GM21367 (cell line): ENCODE results near the gene TEC.
A peak's percentile ranks its signal among the peaks of the same experiment; 100 is the strongest.
"Not testable (repeated sequence)": the region's sequence is repeated elsewhere in the genome, so short reads cannot be mapped to it uniquely, and the experiment has no call there.

Experiments used
- ATAC-seq: cut with Tn5 transposase; IDR thresholded peaks from one replicate; pipeline ENCODE4 v1.9.1; 2021; ENCODE audit not compliant: unreplicated experiment

The TEC gene

GRCh38 chr4:48169636-48170035 is 100.0 kb downstream of the TEC start:
- ATAC-seq = no peak

GRCh38 chr4:48167538-48168263 is 101.9 kb downstream of the TEC start:
- ATAC-seq = no peak

- not testable (repeated sequence) for ATAC-seq
These were observed 105.1 kb downstream of the TEC start for GRCh38 chr4:48164561-48164960.

GRCh38 chr4:48163746-48164145 is 105.9 kb downstream of the TEC start:
- ATAC-seq = no peak

GRCh38 chr4:48162162-48162561 is 107.5 kb downstream of the TEC start:
- ATAC-seq = no peak

GRCh38 chr4:48157271-48157670 is 112.4 kb downstream of the TEC start:
- ATAC-seq = no peak

GRCh38 chr4:48156423-48156822 is 113.2 kb downstream of the TEC start:
- ATAC-seq = no peak

- no peak for ATAC-seq
These were observed 115.7 kb downstream of the TEC start for GRCh38 chr4:48153791-48154550.

GRCh38 chr4:48152259-48152658 is 117.4 kb downstream of the TEC start:
- no peak for ATAC-seq

- ATAC-seq = no peak
These were observed 119.7 kb downstream of the TEC start for GRCh38 chr4:48149827-48150370.

- ATAC-seq = no peak
These were observed 122.0 kb downstream of the TEC start for GRCh38 chr4:48147621-48148020.

- ATAC-seq = no peak
These were observed 128.6 kb downstream of the TEC start for GRCh38 chr4:48141048-48141447.

- ATAC-seq = no peak
These were observed 129.9 kb downstream of the TEC start for GRCh38 chr4:48139691-48140090.

GRCh38 chr4:48138936-48139335 is 130.7 kb downstream of the TEC start:
- ATAC-seq = peak; percentile 80

GRCh38 chr4:48138511-48138910 is 131.1 kb downstream of the TEC start:
- ATAC-seq = no peak

- ATAC-seq = no peak
These were observed 131.8 kb downstream of the TEC start for GRCh38 chr4:48137846-48138245.

- no peak for ATAC-seq
These were observed 135.6 kb downstream of the TEC start, which contains the start of gene TXK for GRCh38 chr4:48134081-48134480. Gene TXK (minus strand): TSS chr4:48134250. CDS start chr4:48134170, 80 bp downstream.

GRCh38 chr4:48133669-48134068 is 136.0 kb downstream of the TEC start:
- ATAC-seq = no peak

- ATAC-seq = no peak
These were observed 137.9 kb downstream of the TEC start for GRCh38 chr4:48131736-48132135.

GRCh38 chr4:48130100-48130499 is 139.5 kb downstream of the TEC start:
- no peak for ATAC-seq

GRCh38 chr4:48129307-48130014 is 140.2 kb downstream of the TEC start:
- no peak for ATAC-seq
